ENCODE results near the gene HOXD1.

- TF ChIP-seq POLR2A (IDR thresholded peaks at IDR 0.05; ENCODE audit: low read length) (no peak), GATA1 (IDR thresholded peaks at IDR 0.05; ENCODE audit: low read depth, low read length) (no peak)
These were observed 12.5 kb downstream of the HOXD1 start for GRCh38 chr2:176200971-176201370.

Measured in erythroblast (primary cell).